A549 (cell line): ENCODE results near the gene FSHR. TPM values are rescaled to one million over a fixed set of nuclear protein-coding genes. Genes with fewer than 3 reads are reported as not detected.
A peak's percentile ranks its signal among the peaks of the same experiment; 100 is the strongest.

ENCODE experiments used
- ATAC-seq, 2 experiments: fragments of 200-7000 bp in 1 of 2; fragments of >200 bp in 1 of 2; cut with Nextera tagmentation in 1 of 2; cut with Tn5 transposase in 1 of 2; 3 replicates each; pipeline versions ENCODE4 v1.8.0 to v1.9.1; 2018 to 2020; ENCODE audit warnings: mild to moderate bottlenecking in 1 of 2, moderate library complexity in 1 of 2
- CTCF ChIA-PET: fragments of 300-600 bp; sonication (Branson Sonifier 250); formaldehyde crosslinking; extraction: SDS; loops from one replicate; lab custom pipeline; 2021; ENCODE audit warnings: antibody characterized with exemption, inconsistent platforms; lab: Yijun Ruan, JAX
- POLR2A ChIA-PET: fragments of 350-600 bp; formaldehyde crosslinking; extraction: SDS; loops from one replicate; lab custom pipeline; 2021; ENCODE audit warnings: antibody characterized with exemption, inconsistent platforms; lab: Yijun Ruan, JAX
- DNase-seq, 2 experiments: peaks; one replicate each; pipeline versions ENCODE4 v3.0.0 to v3.0.0-alpha.2; 2011 to 2016; ENCODE audit warnings: low read depth in 1 of 2, low spot score in 1 of 2
- FAIRE-seq: peaks from 2 replicates; lab custom pipeline; 2011; peaks lifted over from hg19 to GRCh38; lab: Jason Lieb, UNC
- H3K27ac ChIP-seq, 2 experiments: fragments of >200 bp; sonication (Bioruptor Twin); formaldehyde crosslinking; 3 replicates each; pipeline ENCODE4 v1.5.1; 2016 to 2017
- H3K4me1 ChIP-seq: fragments of >200 bp; sonication (Bioruptor Twin); formaldehyde crosslinking; 3 replicates; pipeline ENCODE4 v1.6.1; 2016
- H3K4me2 ChIP-seq: fragments of >200 bp; sonication (Bioruptor Twin); formaldehyde crosslinking; 3 replicates; pipeline ENCODE4 v1.6.1; 2016
- H3K4me3 ChIP-seq: fragments of >200 bp; sonication (Bioruptor Twin); formaldehyde crosslinking; 3 replicates; pipeline ENCODE4 v1.5.1; 2016
- H3K9me3 ChIP-seq: fragments of >200 bp; sonication (Bioruptor Twin); formaldehyde crosslinking; 3 replicates; pipeline ENCODE4 v1.6.1; 2016
- CBX8 ChIP-seq: fragments of 200-600 bp; sonication (generic); IDR thresholded peaks from 2 replicates; pipeline ENCODE4 v1.6.1; 2016
- CEBPB ChIP-seq, 2 experiments: fragments of >200 bp in 1 of 2; sonication (Bioruptor Twin) in 1 of 2; formaldehyde crosslinking in 1 of 2; IDR thresholded peaks; 2 replicates each; pipeline ENCODE4 v1.6.1; 2012 to 2016
- CHD2 ChIP-seq: fragments of 150-350 bp; IDR thresholded peaks from 2 replicates; pipeline ENCODE4 v1.6.1; 2014; ENCODE audit warnings: low read length; ENCODE audit not compliant: partially characterized antibody
- CHD4 ChIP-seq: fragments of 200-600 bp; sonication (generic); IDR thresholded peaks from 2 replicates; pipeline ENCODE4 v1.6.1; 2016; ENCODE audit warnings: antibody characterized with exemption, mild to moderate bottlenecking, borderline replicate concordance
- JUN ChIP-seq, 2 experiments: fragments of >200 bp; sonication (Bioruptor Twin); formaldehyde crosslinking; IDR thresholded peaks; 2 replicates in 1 of 2; 3 replicates in 1 of 2; pipeline ENCODE4 v1.6.1; 2016 to 2017
- JUNB ChIP-seq: fragments of >200 bp; sonication (Bioruptor Twin); formaldehyde crosslinking; IDR thresholded peaks from 2 replicates; pipeline ENCODE4 v1.6.1; 2016
- KDM1A ChIP-seq: fragments of 200-600 bp; sonication (generic); IDR thresholded peaks from 2 replicates; pipeline ENCODE4 v1.6.1; 2016; ENCODE audit warnings: low read depth, mild to moderate bottlenecking
- MAZ ChIP-seq: fragments of 150-350 bp; IDR thresholded peaks from 2 replicates; pipeline ENCODE4 v1.6.1; 2014; ENCODE audit warnings: antibody characterized with exemption, low read depth, low read length, borderline replicate concordance
- NPAS2 ChIP-seq: fragments of 250-450 bp; sonication (Bioruptor Pico); IDR thresholded peaks from 2 replicates; pipeline ENCODE4 v1.8.0; 2022; ENCODE audit warnings: mild to moderate bottlenecking, moderate library complexity, borderline replicate concordance
- PHF8 ChIP-seq: fragments of 200-600 bp; sonication (generic); IDR thresholded peaks from 2 replicates; pipeline ENCODE4 v1.6.1; 2016; ENCODE audit warnings: low read depth, mild to moderate bottlenecking, antibody characterized with exemption, moderate library complexity, borderline replicate concordance
- RCOR1 ChIP-seq: fragments of 150-350 bp; IDR thresholded peaks from 2 replicates; pipeline ENCODE4 v1.6.1; 2014; ENCODE audit warnings: antibody characterized with exemption, low read length, low read depth
- RNF2 ChIP-seq: fragments of 200-600 bp; sonication (generic); IDR thresholded peaks from 2 replicates; pipeline ENCODE4 v1.6.1; 2016; ENCODE audit warnings: low read depth, mild to moderate bottlenecking, antibody characterized with exemption, moderate library complexity, borderline replicate concordance
- SREBF2 ChIP-seq: fragments of 450-650 bp; IDR thresholded peaks from 2 replicates; pipeline ENCODE4 v1.6.1; 2014; ENCODE audit warnings: mild to moderate bottlenecking, moderate library complexity
- TP53 ChIP-seq: fragments of 250-450 bp; sonication (Bioruptor Pico); IDR thresholded peaks from 2 replicates; pipeline ENCODE4 v1.5.0; 2021; ENCODE audit warnings: mild to moderate bottlenecking, moderate library complexity
- ZC3H11A ChIP-seq: fragments of 450-650 bp; IDR thresholded peaks from 2 replicates; pipeline ENCODE4 v1.6.1; 2014; ENCODE audit warnings: antibody characterized with exemption, mild to moderate bottlenecking
- WGBS: methylation state at CpG from one replicate; pipeline ENCODE4 v1.1.6; 2017; ENCODE audit errors: missing lambda C conversion rate; 5-methylcytosine and 5-hydroxymethylcytosine counted together
- polyA plus RNA-seq, 4 experiments: library from polyadenylated mRNA; depleted of rRNA in 3 of 4; stranded (reverse); fragments of >200 nt; fragmentation: RNase III in 1 of 4; extraction: RNeasy Plus Mini Kit Qiagen cat#74134 plus additional on column Dnase treatment in 1 of 4; gene quantifications; 2 replicates in 3 of 4; 3 replicates in 1 of 4; pipeline ENCODE4 v1.2.3, GENCODE V29; 2011 to 2017
- TF ChIP-seq, protein P1 (sequence below): fragments of 150-350 bp; IDR thresholded peaks from 2 replicates; pipeline ENCODE4 v1.6.1; 2014; ENCODE audit warnings: low read depth, mild to moderate bottlenecking, low read length
- TF ChIP-seq, protein P2 (sequence below): fragments of >200 bp; sonication (Bioruptor Twin); formaldehyde crosslinking; IDR thresholded peaks from 2 replicates; pipeline ENCODE4 v1.6.1; 2016
- TF ChIP-seq, protein P3 (sequence below): fragments of >200 bp; sonication (Bioruptor Twin); formaldehyde crosslinking; IDR thresholded peaks from 3 replicates; pipeline ENCODE4 v1.5.1; 2016
- TF ChIP-seq, protein P4 (sequence below): IDR thresholded peaks from 2 replicates; pipeline ENCODE4 v1.6.1; 2012

Gene FSHR
- polyA plus RNA-seq, 2 of the 4 experiments (the other 2 are of a cell fraction), result not detected

DNA sequence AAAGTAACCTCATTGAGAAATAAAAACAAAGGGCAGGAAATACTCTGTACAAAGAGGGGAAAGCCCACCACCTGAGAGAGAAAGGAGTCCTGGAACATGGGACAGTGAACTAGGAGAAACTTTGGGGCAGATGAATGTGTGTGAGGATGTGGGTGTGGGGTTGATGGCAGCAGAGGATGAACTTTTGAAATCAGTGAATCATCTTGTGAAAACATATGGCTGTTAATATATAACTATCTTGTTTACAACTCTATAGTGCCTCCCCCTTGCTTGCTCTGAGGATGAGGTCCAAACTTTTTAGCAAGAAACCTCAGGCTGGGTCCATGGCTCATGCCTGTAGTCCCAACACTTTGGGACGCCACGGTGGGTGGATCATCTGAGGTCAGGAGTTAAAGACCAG, 227.0 kb downstream of the FSHR start:
- FAIRE-seq (no peak), ATAC-seq (peak in 1 of 2 experiments; percentile 39; a peak in 1 of 6 replicates), DNase-seq (no peak)
- peaks cover 8% of the 10 kb centered on the region; the same call in 1 of the 3 replicates for H3K4me1 ChIP-seq
- H3K4me2 ChIP-seq, result peak overlapping the region; percentile 28; the same call in 1 of the 3 replicates
- WGBS, result 3% methylated on average over 2 of the region's 2 CpGs
- POLR2A ChIA-PET, result no interaction called here
- H3K27ac ChIP-seq, result no peak overlapping the region
- CTCF ChIA-PET, result interaction anchor here (0.7 to 1.7 kb wide), 2 partner anchors 19 kb away, joined by 3 read pairs; no protein-coding TSS in a partner anchor
- TF ChIP-seq PHF8 (no peak), MAZ (no peak), SREBF2 (no peak), TP53 (CRISPR knock-in tag) (no peak), RCOR1 (no peak), NPAS2 (CRISPR knock-in tag) (no peak), RNF2 (no peak), CBX8 (no peak), CEBPB (IDR thresholded peaks at IDR 0.05) (no peak)
- H3K4me3 ChIP-seq, result no peak overlapping the region
- no peaks in the 10 kb centered on the region for H3K9me3 ChIP-seq

DNA sequence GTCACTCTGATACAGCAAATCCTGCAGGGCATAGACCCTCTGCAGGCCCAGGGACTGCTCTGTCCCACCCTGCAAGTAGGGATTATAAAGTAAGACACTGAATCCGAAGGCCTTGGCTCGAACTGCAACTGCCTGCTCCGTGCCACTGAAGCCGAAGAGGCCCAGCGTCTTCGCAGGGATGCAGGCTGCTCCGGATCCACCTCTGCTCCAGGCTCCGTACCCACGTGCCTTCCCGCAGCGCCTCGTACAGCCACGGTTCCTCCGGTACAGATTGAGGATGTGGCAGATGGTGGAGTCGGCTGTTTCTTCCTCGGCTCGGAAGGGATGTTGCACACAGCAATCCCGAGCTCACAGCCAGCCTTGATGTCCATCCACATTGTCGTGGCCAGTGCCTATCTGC, 238.4 kb downstream of the FSHR start:
- 42% methylated on average over 9 of the region's 19 CpGs for WGBS
- no peak overlapping the region for H3K4me3 ChIP-seq
- DNase-seq, result no peak
- FAIRE-seq, result no peak
- H3K27ac ChIP-seq, result no peak overlapping the region
- H3K9me3 ChIP-seq, result no peaks in the 10 kb centered on the region
- H3K4me2 ChIP-seq, result no peak overlapping the region
- H3K4me1 ChIP-seq, result no peaks in the 10 kb centered on the region
- POLR2A ChIA-PET, result no interaction called here
- peak in 1 of 2 experiments; percentile 28; a peak in 3 of 6 replicates for ATAC-seq
- TF ChIP-seq CHD4, result no peak
- CTCF ChIA-PET, result no interaction called here

DNA sequence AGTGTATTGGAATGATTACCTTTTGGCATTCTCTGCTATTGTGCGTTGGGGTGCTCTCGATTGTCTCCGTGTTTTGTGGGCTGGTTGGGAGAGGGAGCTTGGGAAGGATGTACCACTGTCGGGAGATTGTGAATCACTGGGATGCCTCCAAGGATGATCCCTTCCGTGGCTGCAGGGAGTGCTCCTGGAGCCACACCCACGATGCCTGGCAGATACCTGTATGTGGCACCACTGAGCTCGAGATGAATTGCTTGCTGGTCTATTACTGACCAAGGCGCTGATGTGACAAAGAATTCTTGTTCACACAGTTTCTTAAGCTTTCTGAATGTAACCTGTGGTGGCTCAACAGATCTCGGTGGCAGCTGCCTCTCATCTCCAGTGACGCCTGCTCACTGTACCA, 239.1 kb downstream of the FSHR start:
- no peak for FAIRE-seq
- 4% methylated on average over 10 of the region's 10 CpGs for WGBS
- no peak for TF ChIP-seq CHD2
- TF ChIP-seq, protein P1, sequence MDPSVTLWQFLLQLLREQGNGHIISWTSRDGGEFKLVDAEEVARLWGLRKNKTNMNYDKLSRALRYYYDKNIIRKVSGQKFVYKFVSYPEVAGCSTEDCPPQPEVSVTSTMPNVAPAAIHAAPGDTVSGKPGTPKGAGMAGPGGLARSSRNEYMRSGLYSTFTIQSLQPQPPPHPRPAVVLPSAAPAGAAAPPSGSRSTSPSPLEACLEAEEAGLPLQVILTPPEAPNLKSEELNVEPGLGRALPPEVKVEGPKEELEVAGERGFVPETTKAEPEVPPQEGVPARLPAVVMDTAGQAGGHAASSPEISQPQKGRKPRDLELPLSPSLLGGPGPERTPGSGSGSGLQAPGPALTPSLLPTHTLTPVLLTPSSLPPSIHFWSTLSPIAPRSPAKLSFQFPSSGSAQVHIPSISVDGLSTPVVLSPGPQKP, result no peak
- TF ChIP-seq, protein P2, sequence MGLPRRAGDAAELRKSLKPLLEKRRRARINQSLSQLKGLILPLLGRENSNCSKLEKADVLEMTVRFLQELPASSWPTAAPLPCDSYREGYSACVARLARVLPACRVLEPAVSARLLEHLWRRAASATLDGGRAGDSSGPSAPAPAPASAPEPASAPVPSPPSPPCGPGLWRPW, result no peak
- no peak for TF ChIP-seq KDM1A
- TF ChIP-seq JUN (IDR thresholded peaks at IDR 0.05), result no peak
- TF ChIP-seq, protein P3, sequence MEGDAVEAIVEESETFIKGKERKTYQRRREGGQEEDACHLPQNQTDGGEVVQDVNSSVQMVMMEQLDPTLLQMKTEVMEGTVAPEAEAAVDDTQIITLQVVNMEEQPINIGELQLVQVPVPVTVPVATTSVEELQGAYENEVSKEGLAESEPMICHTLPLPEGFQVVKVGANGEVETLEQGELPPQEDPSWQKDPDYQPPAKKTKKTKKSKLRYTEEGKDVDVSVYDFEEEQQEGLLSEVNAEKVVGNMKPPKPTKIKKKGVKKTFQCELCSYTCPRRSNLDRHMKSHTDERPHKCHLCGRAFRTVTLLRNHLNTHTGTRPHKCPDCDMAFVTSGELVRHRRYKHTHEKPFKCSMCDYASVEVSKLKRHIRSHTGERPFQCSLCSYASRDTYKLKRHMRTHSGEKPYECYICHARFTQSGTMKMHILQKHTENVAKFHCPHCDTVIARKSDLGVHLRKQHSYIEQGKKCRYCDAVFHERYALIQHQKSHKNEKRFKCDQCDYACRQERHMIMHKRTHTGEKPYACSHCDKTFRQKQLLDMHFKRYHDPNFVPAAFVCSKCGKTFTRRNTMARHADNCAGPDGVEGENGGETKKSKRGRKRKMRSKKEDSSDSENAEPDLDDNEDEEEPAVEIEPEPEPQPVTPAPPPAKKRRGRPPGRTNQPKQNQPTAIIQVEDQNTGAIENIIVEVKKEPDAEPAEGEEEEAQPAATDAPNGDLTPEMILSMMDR, result no peak
- TF ChIP-seq CEBPB (IDR thresholded peaks at IDR 0.05), result no peak
- TF ChIP-seq, protein P4, sequence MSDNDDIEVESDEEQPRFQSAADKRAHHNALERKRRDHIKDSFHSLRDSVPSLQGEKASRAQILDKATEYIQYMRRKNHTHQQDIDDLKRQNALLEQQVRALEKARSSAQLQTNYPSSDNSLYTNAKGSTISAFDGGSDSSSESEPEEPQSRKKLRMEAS, result no peak
- TF ChIP-seq ZC3H11A, result no peak
- no peak for TF ChIP-seq JUNB
- no peak for DNase-seq
- H3K27ac ChIP-seq, result no peak overlapping the region
- peak in 1 of 2 experiments; percentile 44; a peak in 2 of 6 replicates for ATAC-seq
- no peaks in the 10 kb centered on the region for H3K9me3 ChIP-seq
- H3K4me2 ChIP-seq, result no peak overlapping the region
- no peak overlapping the region for H3K4me3 ChIP-seq
- POLR2A ChIA-PET, result no interaction called here
- CTCF ChIA-PET, result interaction anchor here (1.4 kb wide), 1 partner anchor 14 kb away, joined by 5 read pairs; no protein-coding TSS in a partner anchor
- no peaks in the 10 kb centered on the region for H3K4me1 ChIP-seq
